NCI-H2029 (cell line): ENCODE results near the gene LCN1.

Experiments
- DNase-seq: peaks from one replicate; lab custom pipeline; 2025; lab: John Stamatoyannopoulos, UW

Gene LCN1

GRCh38 chr9:135567311-135567710 lies 46.1 kb downstream of the LCN1 start:
- peak; percentile 16 for DNase-seq

GRCh38 chr9:135568026-135568425 lies 46.8 kb downstream of the LCN1 start:
- DNase-seq: no peak

- no peak for DNase-seq
Observed at GRCh38 chr9:135570456-135570855, 49.2 kb downstream of the LCN1 start.

- DNase-seq: no peak
Observed at GRCh38 chr9:135572233-135572632, 51.0 kb downstream of the LCN1 start.

GRCh38 chr9:135573124-135573523 lies 51.9 kb downstream of the LCN1 start:
- no peak for DNase-seq

GRCh38 chr9:135574331-135574730 lies 53.1 kb downstream of the LCN1 start:
- DNase-seq: no peak

- DNase-seq: no peak
Observed at GRCh38 chr9:135574943-135575342, 53.7 kb downstream of the LCN1 start.
